A673 (cell line): ENCODE results near the gene TPO. TPM values are rescaled to one million over a fixed set of nuclear protein-coding genes. Genes with fewer than 3 reads are reported as not detected.

Source experiments
- BruUV-seq: library from RNA; stranded (reverse); fragments of 400-500 nt; replicated peaks from 2 replicates; lab custom pipeline; 2021; lab: Mats Ljungman, UMichigan
- CTCF ChIA-PET: fragments of 300-600 bp; sonication (Branson Sonifier 250); formaldehyde crosslinking; loops from one replicate; lab custom pipeline; 2022; ENCODE audit warnings: antibody characterized with exemption; lab: Charles Lee
- POLR2A ChIA-PET: fragments of 300-600 bp; sonication (Branson Sonifier 250); formaldehyde crosslinking; loops from one replicate; lab custom pipeline; 2022; ENCODE audit warnings: antibody characterized with exemption; ENCODE audit not compliant: low non-redundant PET; lab: Charles Lee
- DNase-seq: peaks from one replicate; pipeline ENCODE4 v3.0.0-alpha.2; 2015; ENCODE audit warnings: low spot score
- H3K27ac ChIP-seq: fragments of 200-600 bp; sonication (generic); 2 replicates; pipeline ENCODE4 v1.5.1; 2016; ENCODE audit warnings: mixed run types, low read depth, mild to moderate bottlenecking, mixed read lengths, antibody characterized with exemption, low read length; ENCODE audit not compliant: poor library complexity, severe bottlenecking
- H3K27me3 ChIP-seq: fragments of 200-600 bp; sonication (generic); replicated peaks from 2 replicates; pipeline ENCODE4 v1.6.1; 2017; ENCODE audit warnings: mixed run types, low read depth, mild to moderate bottlenecking, mixed read lengths, antibody characterized with exemption, low read length; ENCODE audit not compliant: insufficient read depth, poor library complexity
- H3K36me3 ChIP-seq: fragments of 200-600 bp; sonication (generic); 2 replicates; pipeline ENCODE4 v1.6.1; 2016; ENCODE audit warnings: mixed run types, mild to moderate bottlenecking, mixed read lengths, antibody characterized with exemption, low read length; ENCODE audit not compliant: insufficient read depth, poor library complexity, severe bottlenecking
- H3K4me1 ChIP-seq: fragments of 200-600 bp; sonication (generic); 2 replicates; pipeline ENCODE4 v1.6.1; 2017; ENCODE audit warnings: mixed run types, mild to moderate bottlenecking, mixed read lengths, antibody characterized with exemption, low read length; ENCODE audit not compliant: insufficient read depth, poor library complexity, severe bottlenecking
- H3K4me3 ChIP-seq: fragments of 200-600 bp; sonication (generic); 2 replicates; pipeline ENCODE4 v1.5.1; 2016; ENCODE audit warnings: low read depth, mixed run types, mild to moderate bottlenecking, mixed read lengths, low read length; ENCODE audit not compliant: poor library complexity, severe bottlenecking
- H3K9me3 ChIP-seq: fragments of 200-600 bp; sonication (generic); 2 replicates; pipeline ENCODE4 v1.6.1; 2016; ENCODE audit warnings: mixed run types, low read depth, mild to moderate bottlenecking, mixed read lengths, antibody characterized with exemption, low read length; ENCODE audit not compliant: poor library complexity, severe bottlenecking
- EZH2 ChIP-seq: fragments of 200-600 bp; sonication (generic); IDR thresholded peaks from 2 replicates; pipeline ENCODE4 v1.6.1; 2017; ENCODE audit warnings: borderline replicate concordance, low read depth, mild to moderate bottlenecking, mixed read lengths, antibody characterized with exemption, low read length; ENCODE audit not compliant: poor library complexity, severe bottlenecking
- intact Hi-C: fragments of 100-400 bp; cut with micrococcal nuclease; formaldehyde crosslinking; loops from one replicate; pipeline ENCODE4 v1.10.0; 2022; ENCODE audit not compliant: unreplicated experiment
- total RNA-seq: library from RNA; stranded (reverse); gene quantifications from 2 replicates; pipeline ENCODE4 v1.2.3, GENCODE V29; 2021
- TF ChIP-seq, protein P1 (sequence below): fragments of 300-800, 200-600 bp; sonication (generic); conservative IDR thresholded peaks from 2 replicates; pipeline ENCODE4 v1.5.1; 2017; ENCODE audit warnings: low read depth, mild to moderate bottlenecking, antibody characterized with exemption, low read length, moderate library complexity, mixed read lengths

Gene TPO
- total RNA-seq, 1 experiment from 2014 or later, result not detected

GRCh38 chr2:1503471-1504310, 90.4 kb downstream of the TPO start:
- POLR2A ChIA-PET, result interaction anchor here (0.7 kb wide), 1 partner anchor 277 kb away, joined by 3 read pairs; no protein-coding TSS in a partner anchor
- TF ChIP-seq EZH2, result no peak
- TF ChIP-seq, protein P1, sequence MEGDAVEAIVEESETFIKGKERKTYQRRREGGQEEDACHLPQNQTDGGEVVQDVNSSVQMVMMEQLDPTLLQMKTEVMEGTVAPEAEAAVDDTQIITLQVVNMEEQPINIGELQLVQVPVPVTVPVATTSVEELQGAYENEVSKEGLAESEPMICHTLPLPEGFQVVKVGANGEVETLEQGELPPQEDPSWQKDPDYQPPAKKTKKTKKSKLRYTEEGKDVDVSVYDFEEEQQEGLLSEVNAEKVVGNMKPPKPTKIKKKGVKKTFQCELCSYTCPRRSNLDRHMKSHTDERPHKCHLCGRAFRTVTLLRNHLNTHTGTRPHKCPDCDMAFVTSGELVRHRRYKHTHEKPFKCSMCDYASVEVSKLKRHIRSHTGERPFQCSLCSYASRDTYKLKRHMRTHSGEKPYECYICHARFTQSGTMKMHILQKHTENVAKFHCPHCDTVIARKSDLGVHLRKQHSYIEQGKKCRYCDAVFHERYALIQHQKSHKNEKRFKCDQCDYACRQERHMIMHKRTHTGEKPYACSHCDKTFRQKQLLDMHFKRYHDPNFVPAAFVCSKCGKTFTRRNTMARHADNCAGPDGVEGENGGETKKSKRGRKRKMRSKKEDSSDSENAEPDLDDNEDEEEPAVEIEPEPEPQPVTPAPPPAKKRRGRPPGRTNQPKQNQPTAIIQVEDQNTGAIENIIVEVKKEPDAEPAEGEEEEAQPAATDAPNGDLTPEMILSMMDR, result no peak
- DNase-seq, result no peak
- no TSS peak for BruUV-seq
- Histone ChIP-seq H3K4me3 (no peak overlapping the region), H3K27ac (no peak overlapping the region), H3K27me3 (no peaks in the 10 kb centered on the region), H3K4me1 (no peaks in the 10 kb centered on the region), H3K9me3 (no peaks in the 10 kb centered on the region), H3K36me3 (no peaks in the 10 kb centered on the region)
- CTCF ChIA-PET, result no interaction called here
- intact Hi-C loops, result no loop called here

DNA sequence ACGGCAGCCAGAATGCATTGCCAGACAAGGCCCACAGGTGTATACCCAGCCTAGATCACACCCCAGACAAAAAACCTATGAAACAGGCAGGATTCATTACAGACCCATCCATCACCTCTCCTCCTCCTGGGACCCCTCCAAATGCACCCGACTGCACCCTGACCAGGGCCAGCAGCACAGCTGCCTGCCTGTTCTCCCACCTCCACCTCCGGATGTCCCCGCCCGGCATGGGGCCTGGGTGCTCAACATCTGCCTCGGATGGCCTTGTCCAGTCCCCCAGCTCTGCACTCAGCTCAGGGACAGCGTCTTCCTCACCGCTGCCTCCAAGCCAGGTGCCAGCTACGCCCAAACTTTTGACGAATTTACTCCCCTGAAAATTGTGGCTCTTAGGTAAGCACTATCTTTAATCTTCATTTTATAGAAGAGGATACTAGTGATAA, 91.1 kb downstream of the TPO start:
- H3K36me3 ChIP-seq, result no peaks in the 10 kb centered on the region
- ChIA-PET CTCF (no interaction called here), POLR2A (no interaction called here)
- H3K27me3 ChIP-seq, result no peaks in the 10 kb centered on the region
- DNase-seq, result no peak
- intact Hi-C loops, result no loop called here
- no peaks in the 10 kb centered on the region for H3K9me3 ChIP-seq
- no peak overlapping the region for H3K27ac ChIP-seq
- no TSS peak for BruUV-seq
- no peaks in the 10 kb centered on the region for H3K4me1 ChIP-seq
- H3K4me3 ChIP-seq, result no peak overlapping the region
- TF ChIP-seq EZH2, result no peak
- TF ChIP-seq, protein P1, result no peak

GRCh38 chr2:1505031-1505441, 91.8 kb downstream of the TPO start:
- BruUV-seq, result no TSS peak
- intact Hi-C loops, result no loop called here
- Histone ChIP-seq H3K27me3 (no peaks in the 10 kb centered on the region), H3K36me3 (no peaks in the 10 kb centered on the region), H3K27ac (no peak overlapping the region), H3K9me3 (no peaks in the 10 kb centered on the region), H3K4me3 (no peak overlapping the region), H3K4me1 (no peaks in the 10 kb centered on the region)
- ChIA-PET POLR2A (no interaction called here), CTCF (no interaction called here)
- no peak for DNase-seq
- TF ChIP-seq, protein P1, result no peak
- TF ChIP-seq EZH2, result no peak
